AG04450 (cell line): ENCODE measurements around the gene MAPK8IP3. TPM values are rescaled to one million over a fixed set of nuclear protein-coding genes. Genes with fewer than 3 reads are reported as not detected.

Experiments used
- CTCF ChIA-PET: fragments of 300-600, 350-600 bp; formaldehyde crosslinking; extraction: SDS; loops from one replicate; lab custom pipeline; 2022; ENCODE audit warnings: antibody characterized with exemption, inconsistent platforms; lab: Charles Lee
- POLR2A ChIA-PET: fragments of 350-600 bp; formaldehyde crosslinking; extraction: SDS; loops from one replicate; lab custom pipeline; 2021; ENCODE audit warnings: antibody characterized with exemption, inconsistent platforms; lab: Yijun Ruan, JAX
- DNase-seq: peaks from one replicate; pipeline ENCODE4 v3.0.0-alpha.2; 2011; ENCODE audit warnings: low read depth, low spot score
- H3K27ac ChIP-seq: one replicate; pipeline ENCODE4 v1.5.1; 2012; ENCODE audit warnings: low read depth, low read length, control low read depth
- H3K27me3 ChIP-seq: one replicate; pipeline ENCODE4 v1.6.0; 2012; ENCODE audit warnings: low read length; ENCODE audit not compliant: control insufficient read depth, insufficient read depth
- H3K4me3 ChIP-seq: 2 replicates; pipeline ENCODE4 v1.5.1; 2011; ENCODE audit warnings: mild to moderate bottlenecking, low read depth, low read length, control low read depth
- H3K9me3 ChIP-seq: 2 replicates; pipeline ENCODE4 v1.5.1; 2012; ENCODE audit warnings: low read length; ENCODE audit not compliant: control insufficient read depth, insufficient read depth
- CTCF ChIP-seq: IDR thresholded peaks from 2 replicates; pipeline ENCODE4 v1.5.1; 2011; ENCODE audit warnings: low read depth, low read length, control low read depth, inconsistent platforms
- polyA plus RNA-seq: library from polyadenylated mRNA; depleted of rRNA; stranded (reverse); fragments of >200 nt; gene quantifications from 2 replicates; pipeline ENCODE4 v1.2.3, GENCODE V29; 2011

The MAPK8IP3 gene
- polyA plus RNA-seq, 1 experiment: 11.8 TPM

DNA sequence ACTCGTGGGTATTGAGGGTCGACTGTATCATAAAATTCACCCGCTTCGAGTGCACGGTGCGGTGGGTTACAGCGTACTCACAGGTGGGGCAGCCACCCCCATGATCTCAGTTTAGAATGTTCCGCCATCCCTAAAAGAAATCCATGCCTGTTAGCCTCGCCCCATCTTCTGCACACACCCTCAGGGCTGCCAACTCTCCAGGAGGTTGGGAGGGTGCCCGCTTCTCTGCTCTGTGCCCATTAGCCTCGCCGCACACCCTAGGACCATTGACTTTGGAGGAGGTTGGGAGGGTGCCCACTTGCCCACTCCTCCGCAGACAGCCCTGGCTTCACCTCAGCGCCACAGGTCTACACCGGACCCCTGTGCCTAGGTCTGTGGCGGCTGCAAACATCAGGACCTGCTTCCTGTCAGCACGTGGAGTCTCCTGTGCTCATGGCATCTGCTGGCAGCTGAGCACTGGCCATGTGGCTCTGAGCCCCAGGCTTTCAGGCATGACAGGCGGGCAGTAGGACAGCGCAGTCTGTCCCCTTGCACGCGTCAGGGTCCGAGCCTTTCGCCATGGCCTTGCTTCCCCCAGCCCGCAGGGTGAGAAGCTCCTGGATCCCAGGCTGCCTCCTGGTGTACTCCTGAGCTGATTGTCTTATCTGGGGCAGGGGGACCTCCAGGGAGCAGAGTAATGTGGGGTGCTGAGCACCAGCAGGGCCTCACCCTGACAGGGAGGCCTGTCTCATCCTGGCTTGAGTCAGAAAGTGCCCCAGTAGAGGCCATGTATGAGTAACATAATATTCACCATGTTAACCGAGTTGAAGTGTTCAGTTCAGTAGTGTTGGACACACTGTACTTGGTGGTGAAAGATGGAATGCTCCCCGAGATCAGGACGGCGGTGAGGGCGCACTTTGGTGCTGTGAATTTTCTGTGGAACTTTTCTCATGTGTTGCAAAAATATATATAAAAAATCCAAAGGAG, 43.4 kb downstream of the MAPK8IP3 start:
- CTCF ChIA-PET: interaction anchor here (1.6 kb wide), 1 partner anchor 26 kb away, joined by 7 read pairs; no protein-coding TSS in a partner anchor
- POLR2A ChIA-PET: no interaction called here
- H3K27me3 ChIP-seq: no peaks in the 10 kb centered on the region
- no peaks in the 10 kb centered on the region; the same call in 1 of the 2 replicates for H3K9me3 ChIP-seq
- no peak overlapping the region for H3K4me3 ChIP-seq
- DNase-seq: no peak
- no peak overlapping the region for H3K27ac ChIP-seq
- no peak for TF ChIP-seq CTCF

DNA sequence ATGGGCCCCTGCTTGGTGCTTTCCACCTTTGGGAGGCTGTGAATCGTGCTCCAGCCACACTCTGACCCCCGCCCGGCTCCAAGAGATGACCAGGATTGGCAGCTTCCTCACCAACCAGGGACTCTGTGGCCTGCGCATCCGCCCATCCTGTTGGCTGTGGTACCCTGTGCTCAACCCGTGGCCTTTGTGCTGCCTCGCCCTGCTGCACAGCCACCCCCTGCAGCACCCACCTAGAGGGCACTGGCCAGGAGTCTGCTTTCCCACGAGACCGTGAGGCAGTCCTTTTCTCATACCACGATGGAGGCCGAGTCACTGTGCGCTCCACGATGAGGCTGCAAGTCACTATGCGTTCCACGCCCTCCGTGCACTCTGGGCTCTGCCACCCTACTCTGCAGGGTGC, 46.0 kb downstream of the MAPK8IP3 start:
- no peak for DNase-seq
- no peak overlapping the region for H3K27ac ChIP-seq
- ChIA-PET CTCF (no interaction called here), POLR2A (no interaction called here)
- H3K4me3 ChIP-seq: no peak overlapping the region
- H3K27me3 ChIP-seq: no peaks in the 10 kb centered on the region
- no peak for TF ChIP-seq CTCF
- H3K9me3 ChIP-seq: no peaks in the 10 kb centered on the region; the same call in 1 of the 2 replicates

GRCh38 chr16:1752853-1753252, 46.9 kb downstream of the MAPK8IP3 start:
- TF ChIP-seq CTCF: no peak
- Histone ChIP-seq H3K4me3 (no peak overlapping the region), H3K27me3 (no peaks in the 10 kb centered on the region), H3K27ac (no peak overlapping the region), H3K9me3 (no peaks in the 10 kb centered on the region; the same call in 1 of the 2 replicates)
- ChIA-PET POLR2A (no interaction called here), CTCF (no interaction called here)
- no peak for DNase-seq

GRCh38 chr16:1754204-1754603, 48.2 kb downstream of the MAPK8IP3 start:
- ChIA-PET CTCF (interaction anchor here (1.8 kb wide), 1 partner anchor 31 kb away, joined by 5 read pairs; no protein-coding TSS in a partner anchor), POLR2A (no interaction called here)
- DNase-seq: no peak
- TF ChIP-seq CTCF: no peak
- no peak overlapping the region for H3K4me3 ChIP-seq
- H3K9me3 ChIP-seq: no peaks in the 10 kb centered on the region; the same call in 1 of the 2 replicates
- H3K27ac ChIP-seq: no peak overlapping the region
- H3K27me3 ChIP-seq: no peaks in the 10 kb centered on the region
